HG02571 (cell line): ENCODE results near the gene RNF19B.
"Not testable (repeated sequence)": the region's sequence is repeated elsewhere in the genome, so short reads cannot be mapped to it uniquely, and the experiment has no call there.

Source experiments
- ATAC-seq: cut with Tn5 transposase; IDR thresholded peaks from one replicate; pipeline ENCODE4 v1.9.1; 2021; ENCODE audit warnings: mild to moderate bottlenecking, moderate library complexity; ENCODE audit not compliant: unreplicated experiment

The RNF19B gene

DNA sequence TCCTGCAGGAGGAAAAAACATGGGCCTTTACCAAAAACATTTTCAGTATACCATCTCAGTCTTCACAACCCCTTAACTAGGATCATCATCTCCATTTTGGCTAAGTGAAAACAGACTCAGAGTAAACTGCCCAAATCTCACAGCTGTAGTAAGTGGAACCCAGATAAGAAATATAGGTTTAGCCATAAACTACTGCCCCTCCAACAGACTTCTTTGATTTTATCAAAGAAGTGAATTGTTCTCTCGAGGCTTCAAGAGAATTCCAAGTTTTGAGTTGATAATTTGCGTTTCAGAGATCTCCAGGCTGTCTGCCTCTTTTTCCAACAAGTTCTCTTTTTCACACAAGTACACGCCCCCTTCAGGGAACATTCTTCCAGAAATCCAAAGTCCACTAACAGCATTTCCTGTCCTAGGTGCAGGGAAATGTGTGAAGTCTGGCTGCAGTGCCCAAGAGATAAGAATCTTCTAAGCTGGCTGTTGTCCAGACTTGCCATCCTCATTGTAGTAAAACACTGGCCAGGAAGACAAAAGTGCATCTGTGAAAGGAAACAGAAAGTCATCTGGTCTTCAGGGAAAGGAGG lies 30.8 kb downstream of the RNF19B start:
- ATAC-seq, result no peak

DNA sequence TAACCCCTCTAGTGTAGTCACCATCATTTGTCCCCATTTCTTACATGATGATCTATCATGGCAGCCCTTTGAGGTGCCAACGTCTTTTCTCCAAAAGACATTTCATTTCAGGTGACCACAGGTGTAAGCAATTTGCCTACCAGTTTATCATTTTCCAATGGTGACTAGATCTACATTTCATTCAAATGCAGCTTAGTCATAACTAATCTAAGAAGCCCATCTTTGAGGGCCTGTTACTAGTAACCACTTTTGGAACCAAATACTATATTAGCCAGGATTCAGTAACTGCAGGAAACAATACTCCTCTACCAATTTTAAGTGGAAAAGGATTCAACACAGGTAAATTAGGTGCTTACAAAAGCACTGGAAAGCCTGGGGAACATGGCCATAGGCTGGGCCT lies 32.8 kb downstream of the RNF19B start:
- no peak for ATAC-seq

DNA sequence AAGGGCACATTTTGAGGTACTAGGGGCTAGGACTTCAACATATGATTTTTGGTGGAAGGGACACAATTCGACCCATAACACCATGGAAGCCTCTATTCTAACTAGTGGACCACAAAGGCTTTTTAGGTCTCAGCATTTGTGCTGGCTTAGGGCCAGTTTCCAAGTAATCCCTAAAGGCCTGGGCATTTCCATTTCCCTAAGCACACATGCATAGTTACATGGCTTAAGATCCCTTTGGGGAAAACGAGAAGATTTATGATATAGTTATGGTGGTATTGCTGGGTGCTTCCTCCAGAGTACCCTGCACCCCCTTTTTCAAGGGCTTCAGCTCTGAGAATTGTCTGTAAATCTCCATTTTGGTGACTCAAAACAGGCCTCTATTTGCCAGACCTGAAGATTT lies 35.2 kb downstream of the RNF19B start:
- ATAC-seq, result no peak

DNA sequence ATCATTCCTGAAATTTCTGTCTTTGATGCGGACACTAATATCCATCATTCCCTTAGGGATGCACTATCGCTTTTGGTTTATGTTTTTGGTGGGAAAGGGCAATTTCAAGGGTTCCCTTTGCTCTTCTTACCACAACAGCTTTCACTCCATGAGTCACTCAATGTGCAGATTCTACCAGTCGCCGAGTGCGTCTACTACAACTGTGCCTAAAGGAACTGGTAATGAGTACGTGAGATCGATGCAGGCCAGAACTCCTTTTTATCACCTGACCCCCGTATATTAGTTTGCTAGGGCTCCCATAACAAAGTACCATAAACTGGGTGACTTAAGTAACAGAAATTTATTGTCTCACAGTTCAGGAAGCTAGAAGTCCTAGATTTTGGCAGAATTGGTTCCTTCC lies 35.9 kb downstream of the RNF19B start:
- no peak for ATAC-seq

DNA sequence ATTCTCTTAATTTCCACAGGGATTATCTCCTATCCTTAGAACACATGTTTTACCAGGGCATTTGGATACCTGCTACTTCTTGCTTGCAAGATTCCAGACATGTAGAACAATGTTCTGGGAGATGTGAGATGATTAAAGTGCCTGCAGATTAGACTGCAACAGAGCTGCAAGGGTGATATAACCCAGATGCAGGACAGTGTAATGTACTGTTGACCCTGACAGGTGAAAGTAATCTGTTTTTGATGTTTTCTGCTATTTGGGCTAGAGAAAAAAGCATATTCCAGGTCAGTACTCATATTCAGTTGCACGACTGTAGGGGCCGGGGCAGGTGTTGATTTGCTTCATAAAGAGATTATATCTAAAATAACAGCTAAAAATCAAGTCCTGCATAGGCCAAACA lies 36.3 kb downstream of the RNF19B start:
- no peak for ATAC-seq

DNA sequence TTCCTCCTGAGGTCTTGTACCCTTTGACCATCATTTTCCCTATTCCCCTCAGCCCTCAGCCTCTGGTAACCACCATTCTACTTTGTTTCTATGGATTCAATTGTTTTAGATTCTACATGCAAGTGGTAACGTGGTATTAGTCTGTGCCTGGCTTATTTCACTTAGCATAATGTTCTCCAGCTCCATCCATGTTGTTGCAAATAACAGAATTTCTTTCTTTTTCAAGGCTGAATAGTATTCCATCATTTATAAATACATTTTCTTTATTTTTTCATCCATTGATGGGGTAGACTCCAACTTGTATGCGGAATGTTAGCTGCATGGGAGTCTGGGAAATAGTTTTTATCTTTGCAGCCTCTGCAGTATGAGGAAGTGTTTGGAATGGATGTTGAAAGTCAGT lies 37.2 kb downstream of the RNF19B start:
- ATAC-seq, result no peak

DNA sequence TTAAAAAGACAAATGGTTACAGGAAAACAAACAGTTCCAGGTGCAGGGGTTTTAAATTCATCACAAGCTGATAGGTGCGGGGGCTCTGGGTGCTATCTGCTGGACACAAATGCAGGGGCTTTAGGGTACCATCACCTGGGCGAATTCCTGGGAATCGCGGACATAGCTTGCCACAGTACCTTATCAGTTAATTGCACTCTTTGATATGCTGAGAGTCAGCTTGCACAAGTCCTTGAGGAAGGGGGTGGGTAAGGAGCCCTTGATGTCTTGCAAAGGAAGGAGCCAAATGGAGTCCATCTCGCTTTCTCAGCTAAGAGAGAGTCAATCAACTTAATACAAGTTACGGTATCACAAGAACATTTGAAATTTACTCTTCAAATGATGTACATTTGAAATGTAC lies 38.0 kb downstream of the RNF19B start:
- ATAC-seq, result no peak

DNA sequence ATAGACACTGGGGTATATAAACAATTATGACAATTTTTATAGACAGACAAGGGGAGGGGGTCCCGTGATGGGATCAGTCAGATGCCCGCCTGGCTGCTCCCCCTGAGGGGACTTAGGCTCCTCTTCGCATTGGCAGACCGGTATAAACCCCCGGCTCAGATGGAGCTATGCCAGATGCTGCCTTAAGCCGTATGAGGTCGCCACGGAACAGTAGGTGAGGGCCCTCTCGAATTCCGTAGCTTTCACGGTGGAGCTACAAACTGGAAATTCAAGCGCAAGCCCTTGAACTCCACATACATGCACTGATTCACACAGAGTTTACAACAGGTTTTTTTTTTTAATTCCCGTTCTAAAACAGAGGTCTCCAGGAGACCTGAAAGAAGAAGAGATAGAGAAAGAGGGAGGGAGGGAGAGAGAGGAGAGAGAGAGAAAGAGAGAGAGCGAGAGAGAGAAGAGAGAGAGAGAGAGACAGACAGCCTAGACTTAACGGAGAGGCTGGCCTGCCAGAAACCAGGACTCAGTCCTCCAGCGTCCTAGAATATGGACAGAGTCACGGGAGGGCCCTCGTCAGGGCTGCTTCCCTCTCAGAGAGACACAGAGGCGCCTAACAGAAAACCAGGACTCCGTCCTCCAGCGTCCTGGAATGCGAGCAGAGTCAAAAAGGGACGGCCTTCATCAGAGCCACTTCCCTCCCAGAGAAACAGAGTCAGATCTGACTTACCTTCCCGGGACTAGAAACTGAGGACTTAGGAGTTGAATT lies 39.0 kb downstream of the RNF19B start:
- no peak for ATAC-seq

DNA sequence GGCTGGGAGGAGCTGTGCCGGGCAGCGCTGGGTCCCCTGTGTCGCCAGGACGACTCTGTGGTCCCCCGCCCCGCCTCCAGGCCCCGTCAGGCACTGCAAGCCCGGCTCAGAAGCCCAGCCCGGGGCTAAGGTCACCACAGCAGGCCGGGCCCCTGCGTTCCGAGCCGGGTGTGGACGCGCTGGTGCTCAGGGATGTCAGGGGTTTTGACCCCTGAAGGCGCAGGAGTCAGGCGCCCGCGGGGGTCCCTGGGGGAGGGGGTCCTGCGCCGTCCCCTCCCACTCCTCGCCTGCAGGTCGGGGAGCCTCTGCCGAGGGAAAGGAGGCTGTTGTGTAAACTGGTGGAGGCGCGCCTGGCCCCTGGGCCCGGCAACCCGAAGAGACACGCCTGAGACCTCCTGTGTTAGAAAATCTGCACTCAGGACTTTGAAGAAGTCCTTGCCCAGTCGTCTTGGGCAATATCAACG lies 39.7 kb downstream of the RNF19B start:
- no peak for ATAC-seq

DNA sequence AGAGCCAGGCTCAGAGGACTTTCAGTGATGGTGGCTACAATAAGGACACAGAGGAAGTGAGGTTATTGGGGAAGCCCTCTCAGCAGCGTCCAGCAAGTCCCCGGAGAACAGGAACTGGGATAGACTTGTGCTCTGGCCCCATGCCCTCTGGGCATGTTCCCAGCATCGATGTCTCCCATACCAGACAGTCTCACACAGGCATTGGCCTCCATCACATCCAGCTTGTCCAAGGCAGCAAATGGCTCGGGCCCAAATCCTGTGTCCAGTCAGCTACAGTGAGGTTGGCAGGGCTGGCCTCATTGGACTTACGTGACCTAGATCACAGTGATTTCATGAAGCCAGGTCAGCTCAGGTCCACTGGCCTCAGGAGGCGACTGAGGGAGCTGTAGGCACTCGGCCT lies 43.8 kb downstream of the RNF19B start:
- no peak for ATAC-seq

DNA sequence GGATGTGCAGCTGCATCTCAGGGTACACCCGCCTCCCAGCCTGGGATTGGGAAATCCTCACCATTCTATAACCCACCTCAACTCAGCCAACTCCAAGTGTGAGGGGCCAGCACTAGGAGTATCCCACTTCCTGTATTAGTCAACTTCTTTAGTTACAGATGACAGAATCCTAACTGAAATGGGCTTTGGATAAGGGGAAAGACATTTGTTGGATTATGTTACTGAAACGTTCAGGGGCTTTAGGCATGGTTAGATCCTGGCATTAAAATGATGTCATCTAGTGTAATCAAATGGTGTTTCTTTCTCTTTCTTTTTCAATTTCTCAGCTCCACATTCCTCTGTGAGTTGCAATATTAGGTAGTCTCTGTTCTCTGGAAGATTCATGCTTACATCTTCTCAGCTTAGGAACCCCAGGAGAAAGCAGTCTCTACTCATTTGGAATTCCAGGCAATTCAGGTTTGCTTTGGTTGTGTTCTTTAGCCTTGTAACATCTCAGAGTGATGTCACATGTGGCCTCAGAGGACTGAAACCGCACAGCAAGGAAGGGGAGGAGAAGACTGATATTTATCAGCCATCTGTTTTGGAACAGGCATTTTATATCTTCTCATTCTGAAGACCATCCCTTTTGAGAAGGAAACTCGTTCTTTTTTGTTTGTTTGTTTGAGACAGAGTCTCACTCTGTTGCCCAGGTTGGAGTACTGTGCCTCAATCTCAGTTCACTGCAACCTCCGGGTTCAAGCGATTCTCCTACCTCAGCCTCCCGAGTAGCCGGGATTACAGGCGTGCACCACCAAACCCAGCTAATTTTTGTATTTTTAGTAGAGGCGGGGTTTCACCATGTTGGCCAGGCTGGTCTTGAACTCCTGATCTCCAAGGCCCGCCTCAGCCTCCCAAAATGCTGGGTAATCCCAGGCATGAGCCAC lies 44.5 kb downstream of the RNF19B start:
- ATAC-seq, result no peak

DNA sequence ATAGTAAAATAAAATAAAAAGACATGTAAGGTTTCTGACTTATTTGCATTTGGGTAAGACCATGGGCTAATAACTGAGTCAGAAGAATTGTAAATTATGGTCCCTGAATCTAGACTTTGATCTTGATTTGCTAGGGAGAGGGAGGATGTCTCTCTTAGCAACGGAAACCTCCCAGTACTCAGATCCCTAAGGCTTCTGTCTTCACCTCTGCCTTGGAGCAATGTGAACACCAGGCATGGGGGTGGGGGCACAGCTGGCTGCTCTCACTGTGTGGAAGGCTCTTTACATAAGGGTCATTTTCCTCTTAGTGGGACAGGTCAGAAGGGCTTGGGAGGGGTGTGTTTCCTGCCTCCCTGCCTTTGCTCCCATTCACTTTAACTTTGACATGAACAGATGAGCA lies 46.4 kb downstream of the RNF19B start:
- ATAC-seq, result no peak

DNA sequence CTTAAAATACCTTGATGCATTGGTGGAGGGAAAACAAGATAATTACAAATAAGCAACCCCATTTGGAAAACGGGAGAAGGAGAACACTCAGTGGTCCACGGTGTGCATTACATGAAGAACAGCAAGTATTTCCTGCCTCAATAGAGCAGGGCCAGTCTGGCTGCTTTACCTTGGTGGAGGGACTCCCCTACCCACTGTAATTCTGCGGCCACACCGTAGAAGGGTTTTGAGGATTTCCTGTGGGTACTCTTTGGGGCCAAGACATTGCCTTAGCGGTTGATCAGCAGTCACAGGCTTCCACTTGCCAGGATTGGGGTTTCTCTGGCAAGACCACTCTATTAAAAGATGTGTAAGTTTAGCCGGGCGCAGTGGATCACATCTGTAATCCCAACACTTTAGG lies 47.1 kb downstream of the RNF19B start:
- ATAC-seq, result no peak

DNA sequence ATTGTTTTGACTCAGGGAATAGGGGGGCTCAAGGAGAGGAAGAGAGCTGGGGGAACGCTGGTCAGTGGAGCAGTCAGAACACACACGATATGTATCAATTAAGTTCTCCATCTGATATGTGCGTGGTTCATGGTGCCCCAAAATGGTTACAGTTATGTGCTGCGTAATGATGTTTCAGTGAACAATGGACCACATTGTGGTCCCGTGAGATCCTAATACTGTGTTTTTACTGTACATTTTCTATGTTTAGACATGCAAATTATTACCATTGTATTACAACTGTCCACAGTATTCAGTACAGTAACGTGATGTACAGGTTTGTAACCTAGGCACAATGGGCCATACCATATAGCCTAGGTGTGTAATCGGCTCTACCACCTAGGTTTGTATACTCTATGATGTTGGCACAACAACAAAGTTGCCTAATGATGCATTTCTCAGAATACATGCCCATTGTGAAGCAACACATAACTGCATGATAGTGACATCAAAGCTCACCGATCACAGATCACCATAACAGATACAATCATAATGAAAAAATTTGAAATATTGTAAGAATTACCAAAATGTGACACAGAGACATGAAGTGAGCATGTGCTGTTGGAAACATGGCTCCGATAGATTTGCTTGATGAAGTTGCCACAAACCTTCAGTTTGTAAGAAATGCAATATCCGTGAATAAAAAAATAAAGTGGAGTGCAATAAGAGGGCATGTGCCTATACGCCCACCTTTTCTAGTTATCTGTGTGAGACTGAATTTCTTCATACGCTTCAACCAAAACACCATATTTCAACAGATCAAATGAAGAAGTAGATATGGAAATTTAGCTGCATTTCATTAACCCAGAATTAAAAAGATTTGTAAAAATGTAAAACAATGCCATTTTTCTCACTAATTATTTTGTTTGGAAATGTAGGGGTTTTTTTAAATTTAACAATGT lies 48.6 kb downstream of the RNF19B start:
- no peak for ATAC-seq

DNA sequence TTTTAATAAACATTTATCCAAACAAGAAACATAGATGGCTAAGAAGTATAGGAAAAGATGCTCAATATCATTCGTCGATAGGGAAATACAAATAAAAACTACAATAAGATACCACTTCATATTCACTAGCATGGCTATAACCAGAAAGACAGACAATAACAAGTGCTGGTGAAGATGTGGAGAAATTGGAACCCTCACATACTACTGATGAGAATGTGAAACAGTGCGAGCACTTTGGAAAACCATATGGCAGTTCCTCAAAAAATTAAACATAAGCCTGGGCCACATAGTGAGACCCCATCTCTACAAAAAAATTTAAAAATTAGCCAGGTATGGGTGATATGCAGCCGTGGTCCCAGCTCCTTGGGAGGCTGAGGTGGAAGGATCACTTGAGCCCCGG lies 54.3 kb downstream of the RNF19B start:
- ATAC-seq, result no peak

DNA sequence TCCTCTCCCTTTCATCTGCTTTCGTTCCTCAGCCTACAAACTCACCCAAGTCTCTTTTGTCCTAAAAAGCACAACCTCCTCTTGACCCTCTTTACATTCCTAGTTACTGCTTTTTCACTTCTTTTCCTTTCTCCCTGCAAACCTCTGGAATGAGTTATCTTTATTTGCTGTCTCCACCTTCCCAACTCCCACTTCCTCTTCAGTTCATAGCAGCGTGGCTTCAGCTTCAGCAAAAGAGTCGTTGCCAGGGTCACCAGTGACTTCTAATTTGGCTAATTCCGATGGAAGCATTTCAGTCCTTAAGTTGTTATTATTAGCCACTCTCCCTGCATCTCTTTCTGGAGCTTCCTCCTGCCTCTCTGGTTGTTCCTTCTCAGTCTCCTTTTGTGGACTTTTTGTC lies 57.2 kb downstream of the RNF19B start:
- no peak for ATAC-seq

DNA sequence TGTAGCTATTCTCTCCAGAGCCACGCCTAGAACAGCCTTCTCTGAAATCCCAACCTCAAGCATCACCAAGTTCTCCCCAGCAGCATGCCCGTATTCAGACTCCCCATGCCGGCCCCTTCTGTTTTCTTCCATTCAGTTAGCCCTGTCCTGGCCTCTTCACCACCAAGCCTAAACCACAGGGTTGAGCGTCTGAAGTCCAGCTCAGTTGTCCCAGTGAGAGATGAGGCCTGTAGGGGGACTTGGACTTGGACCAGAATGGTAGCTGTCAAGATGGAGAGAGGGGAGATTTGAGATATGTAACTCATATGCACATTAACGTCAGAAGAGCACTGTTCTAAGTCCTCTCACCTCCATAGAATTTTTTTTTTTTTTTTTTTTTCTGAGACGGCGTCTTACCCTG lies 58.0 kb downstream of the RNF19B start:
- ATAC-seq, result no peak

DNA sequence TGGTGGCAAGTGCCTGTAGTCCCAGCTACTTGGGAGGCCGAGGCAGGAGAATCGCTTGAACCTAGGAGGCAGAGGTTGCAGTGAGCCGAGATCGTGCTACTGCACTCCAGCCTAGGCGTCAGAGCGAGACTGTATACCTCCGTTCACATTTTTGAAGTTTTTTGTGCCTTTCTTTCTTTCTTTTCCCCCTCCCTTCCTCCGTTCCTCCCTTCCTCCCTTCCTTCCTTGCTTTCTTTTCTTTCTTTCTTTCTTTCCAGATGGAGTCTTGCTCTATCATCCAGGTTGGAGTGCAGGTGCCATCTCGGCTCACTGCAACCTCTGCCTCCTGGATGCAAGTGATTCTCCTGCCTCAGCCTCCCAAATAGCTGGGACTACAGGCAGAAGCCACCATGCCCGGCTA lies 59.0 kb downstream of the RNF19B start:
- not testable (repeated sequence) for ATAC-seq

DNA sequence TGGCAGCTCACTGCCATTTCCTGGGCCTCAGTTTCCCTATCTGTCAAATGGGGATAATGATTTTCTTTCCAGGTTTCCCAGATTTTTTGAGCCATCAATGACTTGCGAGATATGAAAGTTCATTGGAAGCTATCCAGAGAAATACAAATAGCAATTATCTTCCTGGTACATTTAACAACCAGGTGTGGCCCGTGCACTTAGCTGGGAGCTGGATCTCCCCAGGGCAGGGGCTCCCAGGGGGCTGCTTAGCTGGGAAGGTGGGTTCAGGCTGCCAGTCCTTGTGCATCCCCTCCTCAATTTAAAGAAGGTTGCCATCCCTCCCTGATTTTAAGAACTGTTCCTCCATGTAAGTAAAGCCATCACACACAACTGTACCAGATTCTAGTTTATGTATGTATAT lies 59.8 kb downstream of the RNF19B start:
- ATAC-seq, result no peak

DNA sequence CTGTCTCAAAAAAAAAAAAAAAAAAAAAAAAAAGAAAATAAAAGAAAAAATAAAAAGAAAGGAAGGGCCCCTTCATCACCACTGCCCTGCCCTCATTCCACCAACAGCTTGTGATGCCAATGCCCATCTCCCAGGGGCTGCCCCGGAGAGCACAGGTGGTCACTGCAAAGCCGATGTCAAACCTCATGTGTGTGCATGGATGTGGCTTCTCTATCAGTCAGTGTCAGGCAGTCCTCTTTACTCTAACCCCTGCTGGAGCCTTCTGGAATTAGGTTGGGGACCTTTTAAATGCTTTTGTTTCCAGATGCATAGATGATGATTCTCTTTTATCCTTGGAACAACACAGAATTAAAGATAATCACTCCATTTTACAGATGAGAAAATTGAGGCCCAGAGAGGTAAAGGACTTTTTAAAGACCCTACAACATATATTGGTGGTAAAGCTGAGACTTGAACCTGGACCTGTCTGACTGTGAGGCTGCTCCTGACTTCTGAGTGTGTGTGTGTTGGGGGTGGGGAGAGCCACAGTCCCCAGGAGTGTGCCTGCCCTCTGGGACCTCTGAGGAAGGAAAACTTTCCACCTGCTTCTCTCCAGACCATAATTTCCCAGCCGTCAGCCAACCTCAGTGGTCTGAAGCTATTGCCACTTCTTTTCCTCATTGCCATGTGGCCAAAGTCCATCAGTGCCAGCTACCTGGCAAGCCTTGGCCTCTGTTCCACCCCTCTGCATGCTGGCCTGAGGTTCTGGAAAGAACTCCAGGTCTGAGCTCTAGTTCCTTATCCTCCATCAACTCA lies 60.4 kb downstream of the RNF19B start:
- ATAC-seq, result no peak
